KMS-11 (cell line): ENCODE measurements around the gene RBM45.
"Not testable (repeated sequence)": the region's sequence is repeated elsewhere in the genome, so short reads cannot be mapped to it uniquely, and the experiment has no call there.

ENCODE experiments used
- H2AFZ ChIP-seq: fragments of 200-600 bp; sonication (generic); 2 replicates; pipeline ENCODE4 v1.6.1; 2016; ENCODE audit warnings: antibody characterized with exemption, mixed run types, low read depth
- H3K27ac ChIP-seq: fragments of 200-600 bp; sonication (generic); 2 replicates; pipeline ENCODE4 v1.6.1; 2016; ENCODE audit warnings: mild to moderate bottlenecking, mixed run types
- H3K27me3 ChIP-seq: fragments of 200-600 bp; sonication (generic); 2 replicates; pipeline ENCODE4 v1.6.1; 2017; ENCODE audit warnings: mild to moderate bottlenecking, low read depth, mixed run types, moderate library complexity; ENCODE audit not compliant: insufficient read depth
- H3K36me3 ChIP-seq: fragments of 200-600 bp; sonication (generic); 2 replicates; pipeline ENCODE4 v1.6.1; 2017; ENCODE audit warnings: mild to moderate bottlenecking, mixed run types; ENCODE audit not compliant: insufficient read depth
- H3K4me1 ChIP-seq: fragments of 200-600 bp; sonication (generic); 2 replicates; pipeline ENCODE4 v1.6.1; 2016; ENCODE audit warnings: mild to moderate bottlenecking, low read depth, mixed run types; ENCODE audit not compliant: poor library complexity, severe bottlenecking
- H3K4me2 ChIP-seq: fragments of 200-600 bp; sonication (generic); 2 replicates; pipeline ENCODE4 v1.7.0; 2016; ENCODE audit warnings: mild to moderate bottlenecking, mixed run types
- H3K4me3 ChIP-seq: fragments of 200-600 bp; sonication (generic); IDR thresholded peaks from 2 replicates; pipeline ENCODE4 v1.6.1; 2017; ENCODE audit warnings: low read depth, low read length, mixed read lengths; ENCODE audit not compliant: insufficient read depth
- H3K79me2 ChIP-seq: fragments of 200-600 bp; sonication (generic); 2 replicates; pipeline ENCODE4 v1.6.1; 2016; ENCODE audit warnings: low read depth, mixed run types; ENCODE audit not compliant: insufficient read depth
- H3K9ac ChIP-seq: fragments of 200-600 bp; sonication (generic); 2 replicates; pipeline ENCODE4 v1.6.1; 2016; ENCODE audit warnings: mild to moderate bottlenecking, mixed run types
- H4K20me1 ChIP-seq: fragments of 200-600 bp; sonication (generic); 2 replicates; pipeline ENCODE4 v1.6.1; 2016; ENCODE audit warnings: mild to moderate bottlenecking, mixed run types; ENCODE audit not compliant: insufficient read depth
- TF ChIP-seq, protein P1 (sequence below): fragments of 200-600 bp; sonication (generic); conservative IDR thresholded peaks from 2 replicates; pipeline ENCODE4 v1.6.1; 2017; ENCODE audit warnings: low read depth, mild to moderate bottlenecking, antibody characterized with exemption, low read length, moderate library complexity, mixed read lengths

Gene RBM45

DNA sequence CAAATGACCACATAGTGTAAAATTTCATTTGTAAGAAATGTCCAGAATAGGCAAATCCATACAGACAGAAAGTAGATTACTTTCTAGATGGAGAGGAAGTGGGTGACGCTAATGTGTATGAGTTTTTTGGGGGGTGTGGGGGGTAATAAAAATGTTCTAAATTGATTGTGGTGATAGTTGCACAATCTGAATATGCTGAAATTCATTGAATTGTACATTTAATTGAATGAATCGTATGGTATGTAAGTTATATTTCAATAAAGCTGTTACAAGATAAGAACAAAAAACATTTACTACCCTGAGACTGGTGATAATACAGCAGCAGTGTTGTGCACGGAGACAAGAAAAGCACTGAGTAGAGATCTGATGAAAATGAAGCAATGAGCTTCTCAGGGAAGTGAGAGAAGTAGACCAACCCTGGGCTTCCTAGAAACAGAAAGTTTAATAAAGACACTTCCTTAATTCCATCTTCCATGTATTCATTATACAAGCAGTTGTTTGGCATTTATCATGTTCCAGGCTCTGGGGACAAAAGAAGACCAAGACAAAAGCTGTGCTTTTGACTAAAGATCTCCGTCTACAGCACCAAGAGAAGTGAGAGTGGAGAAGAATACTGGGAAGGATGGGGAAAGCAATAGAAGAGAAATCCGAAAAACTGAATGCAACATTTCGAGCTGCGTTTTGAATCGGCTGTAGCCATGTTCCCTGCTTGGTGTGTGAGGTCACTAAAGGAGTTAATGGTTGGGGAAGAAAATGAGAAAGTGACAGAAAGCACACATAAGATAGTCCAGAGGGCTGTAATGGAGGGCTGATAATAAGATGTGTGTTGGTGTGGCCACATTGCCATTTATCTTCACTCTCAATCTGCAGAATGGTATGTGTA, 37.9 kb upstream of the RBM45 start:
- Histone ChIP-seq H3K4me2 (no peak overlapping the region), H3K4me1 (no peaks in the 10 kb centered on the region), H3K27ac (no peak overlapping the region), H4K20me1 (no peaks in the 10 kb centered on the region), H3K79me2 (no peaks in the 10 kb centered on the region), H3K4me3 (no peak overlapping the region), H3K36me3 (no peaks in the 10 kb centered on the region), H3K27me3 (no peaks in the 10 kb centered on the region), H2AFZ (no peak overlapping the region), H3K9ac (no peak overlapping the region)
- TF ChIP-seq, protein P1, sequence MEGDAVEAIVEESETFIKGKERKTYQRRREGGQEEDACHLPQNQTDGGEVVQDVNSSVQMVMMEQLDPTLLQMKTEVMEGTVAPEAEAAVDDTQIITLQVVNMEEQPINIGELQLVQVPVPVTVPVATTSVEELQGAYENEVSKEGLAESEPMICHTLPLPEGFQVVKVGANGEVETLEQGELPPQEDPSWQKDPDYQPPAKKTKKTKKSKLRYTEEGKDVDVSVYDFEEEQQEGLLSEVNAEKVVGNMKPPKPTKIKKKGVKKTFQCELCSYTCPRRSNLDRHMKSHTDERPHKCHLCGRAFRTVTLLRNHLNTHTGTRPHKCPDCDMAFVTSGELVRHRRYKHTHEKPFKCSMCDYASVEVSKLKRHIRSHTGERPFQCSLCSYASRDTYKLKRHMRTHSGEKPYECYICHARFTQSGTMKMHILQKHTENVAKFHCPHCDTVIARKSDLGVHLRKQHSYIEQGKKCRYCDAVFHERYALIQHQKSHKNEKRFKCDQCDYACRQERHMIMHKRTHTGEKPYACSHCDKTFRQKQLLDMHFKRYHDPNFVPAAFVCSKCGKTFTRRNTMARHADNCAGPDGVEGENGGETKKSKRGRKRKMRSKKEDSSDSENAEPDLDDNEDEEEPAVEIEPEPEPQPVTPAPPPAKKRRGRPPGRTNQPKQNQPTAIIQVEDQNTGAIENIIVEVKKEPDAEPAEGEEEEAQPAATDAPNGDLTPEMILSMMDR, result no peak

DNA sequence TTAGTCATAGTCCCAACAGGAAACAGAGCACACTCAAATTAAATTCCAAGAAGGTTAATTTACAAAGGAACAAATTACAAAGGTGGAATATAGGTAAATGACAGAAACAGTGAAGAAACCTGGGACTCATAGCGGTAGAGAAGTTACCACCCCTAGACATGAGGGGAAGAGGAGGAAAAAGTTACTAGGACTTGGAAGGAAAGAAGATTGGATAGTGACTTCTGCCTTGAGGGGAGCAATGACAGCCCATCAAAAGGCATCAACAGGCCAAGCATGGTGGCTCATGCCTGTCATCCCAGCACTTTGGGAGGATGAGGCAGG, 37.3 kb upstream of the RBM45 start:
- H3K27me3 ChIP-seq, result no peaks in the 10 kb centered on the region
- no peak overlapping the region for H3K27ac ChIP-seq
- no peaks in the 10 kb centered on the region for H3K4me1 ChIP-seq
- H2AFZ ChIP-seq, result no peak overlapping the region
- TF ChIP-seq, protein P1, result no peak
- H3K4me3 ChIP-seq, result no peak overlapping the region
- no peak overlapping the region for H3K4me2 ChIP-seq
- H3K36me3 ChIP-seq, result no peaks in the 10 kb centered on the region
- H3K79me2 ChIP-seq, result no peaks in the 10 kb centered on the region
- H4K20me1 ChIP-seq, result no peaks in the 10 kb centered on the region
- no peak overlapping the region for H3K9ac ChIP-seq

DNA sequence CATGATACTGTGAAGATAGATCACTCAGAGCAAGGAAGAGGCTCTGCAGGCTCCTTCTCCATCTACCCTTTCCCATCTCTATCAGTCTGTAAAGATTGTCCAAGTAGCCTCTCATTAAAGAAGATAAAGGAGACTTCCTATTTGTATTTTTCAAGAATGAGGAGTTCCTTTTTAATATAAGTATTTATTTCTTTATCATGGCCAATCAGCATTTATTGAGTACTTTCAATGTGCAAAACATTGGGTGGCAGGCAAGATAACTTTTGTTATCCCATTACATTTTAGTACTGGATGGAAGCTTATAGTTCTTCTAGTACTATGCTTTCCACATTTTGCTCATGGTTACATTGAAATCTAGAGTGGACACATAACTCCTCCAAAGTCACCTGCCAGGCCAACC, 36.1 kb upstream of the RBM45 start:
- Histone ChIP-seq H3K9ac (no peak overlapping the region), H4K20me1 (no peaks in the 10 kb centered on the region), H3K36me3 (no peaks in the 10 kb centered on the region), H3K4me1 (no peaks in the 10 kb centered on the region), H2AFZ (no peak overlapping the region), H3K4me2 (no peak overlapping the region), H3K79me2 (no peaks in the 10 kb centered on the region), H3K27me3 (no peaks in the 10 kb centered on the region), H3K27ac (no peak overlapping the region), H3K4me3 (no peak overlapping the region)
- TF ChIP-seq, protein P1, result no peak

DNA sequence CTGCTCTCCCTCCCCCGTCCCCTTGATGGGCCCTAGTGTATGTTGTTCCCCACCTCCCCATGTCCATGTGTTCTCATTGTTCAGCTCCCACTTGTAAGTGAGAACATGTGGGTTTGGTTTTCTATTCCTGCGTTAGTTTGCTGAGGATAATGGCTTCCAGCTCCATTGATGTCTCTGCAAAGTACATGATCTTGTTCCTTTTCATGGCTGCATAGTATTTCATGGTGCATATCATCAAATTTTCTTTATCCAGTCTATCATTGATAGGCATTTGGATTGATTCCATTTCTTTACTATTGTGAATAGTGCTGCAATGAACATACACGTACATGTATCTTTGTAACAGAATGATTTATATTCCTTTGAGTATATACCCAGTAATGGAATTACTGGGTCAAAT, 33.0 kb upstream of the RBM45 start:
- H3K4me3 ChIP-seq, H3K36me3 ChIP-seq, H3K4me2 ChIP-seq, H4K20me1 ChIP-seq, H3K4me1 ChIP-seq, H3K9ac ChIP-seq, H3K79me2 ChIP-seq, H3K27ac ChIP-seq, H3K27me3 ChIP-seq, H2AFZ ChIP-seq: not testable (repeated sequence)

DNA sequence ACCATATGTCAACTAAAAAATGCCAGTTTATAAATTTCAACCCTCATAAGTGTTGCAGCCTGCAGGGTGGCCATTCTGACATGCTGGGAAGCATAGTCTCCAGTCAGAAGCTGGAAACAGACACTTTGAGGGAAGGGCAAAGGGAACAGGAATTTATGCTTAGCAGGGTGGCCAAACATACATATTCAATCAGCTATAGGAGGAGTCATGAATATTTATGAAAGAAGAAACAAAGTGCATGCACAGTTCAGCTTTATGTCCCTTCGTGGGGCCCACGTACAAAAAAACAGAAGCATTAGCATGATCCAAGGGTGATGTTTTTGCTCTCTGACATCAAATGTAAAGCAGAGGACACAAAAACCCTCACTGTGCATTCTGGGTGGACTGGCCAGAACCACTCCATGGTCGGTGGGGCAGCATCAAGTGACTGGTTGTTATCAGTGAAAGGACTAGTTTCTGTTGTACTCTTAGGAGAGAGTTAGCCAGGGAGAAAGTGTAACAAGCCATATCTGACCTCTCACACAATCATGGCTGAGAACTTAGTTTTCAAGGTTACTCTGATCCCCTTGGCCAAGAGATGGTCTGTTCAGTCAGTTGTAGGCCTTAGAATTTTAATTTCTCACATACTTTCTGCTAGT, 29.7 kb upstream of the RBM45 start:
- Histone ChIP-seq H3K27me3 (no peaks in the 10 kb centered on the region), H4K20me1 (no peaks in the 10 kb centered on the region), H3K4me2 (no peak overlapping the region), H3K9ac (no peak overlapping the region), H3K4me1 (no peaks in the 10 kb centered on the region), H3K79me2 (no peaks in the 10 kb centered on the region), H3K4me3 (no peak overlapping the region), H2AFZ (no peak overlapping the region), H3K27ac (no peak overlapping the region), H3K36me3 (no peaks in the 10 kb centered on the region)
- TF ChIP-seq, protein P1, result no peak
